NCI-H446 treated with DMSO at 0.1 percent for 48 hours (cell line): ENCODE measurements around the gene MSL2.
"Not testable (repeated sequence)": the region's sequence is repeated elsewhere in the genome, so short reads cannot be mapped to it uniquely, and the experiment has no call there.

Source experiments
- DNase-seq: peaks from one replicate; lab custom pipeline; 2025; lab: John Stamatoyannopoulos, UW

The MSL2 gene

DNA sequence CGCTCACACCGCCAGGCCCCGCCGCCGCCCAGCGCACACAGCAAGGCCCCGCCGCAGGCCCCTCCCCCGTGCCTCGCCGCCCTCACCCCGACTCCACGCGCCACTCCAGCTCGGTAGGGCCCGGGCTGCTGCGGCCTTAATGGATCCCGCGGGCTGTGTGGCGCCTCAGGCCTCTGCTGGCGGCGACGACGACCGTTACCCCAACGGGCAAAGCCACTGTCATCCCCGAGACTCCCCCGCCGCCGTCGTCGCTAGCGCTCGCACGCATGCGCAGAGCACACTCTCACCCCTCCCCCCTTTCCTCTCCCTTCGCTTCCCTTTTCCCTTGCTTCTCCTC lies at the start of gene MSL2:
Gene MSL2, minus strand, starts transcription at position 272 of the 337 bp plus-strand sequence. CDS start 1,222 bp downstream, outside the sequence.
- no peak for DNase-seq

GRCh38 chr3:136245691-136246090 lies 49.6 kb upstream of the MSL2 start:
- DNase-seq: no peak

DNA sequence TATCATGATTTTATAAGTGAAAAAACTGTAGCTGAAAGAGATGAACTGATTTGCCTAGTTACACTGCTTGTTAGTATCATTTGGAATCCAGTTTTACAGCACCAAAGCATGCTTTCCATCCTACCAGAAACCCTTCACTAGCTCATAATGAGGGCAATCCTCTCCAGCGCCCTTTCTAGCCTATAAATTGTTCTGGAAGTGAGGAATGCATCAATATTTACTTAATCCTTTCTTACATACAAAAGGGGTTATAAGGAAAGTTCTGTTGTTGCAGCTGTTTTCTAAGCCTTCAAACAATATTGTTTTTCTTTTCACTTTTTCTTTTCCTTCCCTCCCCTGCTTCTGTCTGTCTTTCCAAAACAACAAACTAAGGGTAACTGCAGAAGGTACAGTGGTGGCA lies 43.0 kb upstream of the MSL2 start:
- no peak for DNase-seq

DNA sequence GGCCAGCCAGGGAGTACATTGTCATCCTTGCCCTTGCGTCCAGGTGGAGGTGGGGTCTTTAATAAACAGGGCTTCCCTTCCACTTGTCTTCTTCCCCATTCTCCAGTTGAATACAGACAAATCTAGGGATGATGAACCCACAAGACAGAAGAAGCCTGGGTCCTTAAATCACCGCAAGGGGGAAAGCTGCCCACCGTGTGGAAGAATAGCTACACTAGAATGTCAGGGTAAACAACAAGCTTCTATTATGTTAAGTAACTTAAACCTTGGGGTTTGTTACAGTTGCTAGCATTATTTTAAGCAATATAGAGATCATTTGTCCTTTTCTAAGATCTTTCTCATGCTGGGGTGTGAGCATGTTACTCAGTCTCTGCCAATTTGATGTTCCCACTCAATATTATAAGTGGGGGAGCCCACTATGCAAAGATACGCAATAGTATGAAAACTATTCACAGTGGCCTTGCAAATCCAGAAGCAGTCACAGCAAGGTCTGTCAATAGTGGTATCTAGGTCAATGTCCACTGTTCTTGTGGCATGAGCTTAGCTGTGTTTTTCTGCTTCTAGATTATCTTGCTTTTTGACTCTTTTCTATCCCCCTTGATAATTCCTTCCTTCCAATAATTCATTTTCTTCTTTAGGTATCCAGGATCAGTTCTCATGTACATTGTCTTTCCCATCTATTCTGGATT lies 42.0 kb upstream of the MSL2 start:
- no peak for DNase-seq

- no peak for DNase-seq
Measured at GRCh38 chr3:136237103-136237502, 41.0 kb upstream of the MSL2 start.

DNA sequence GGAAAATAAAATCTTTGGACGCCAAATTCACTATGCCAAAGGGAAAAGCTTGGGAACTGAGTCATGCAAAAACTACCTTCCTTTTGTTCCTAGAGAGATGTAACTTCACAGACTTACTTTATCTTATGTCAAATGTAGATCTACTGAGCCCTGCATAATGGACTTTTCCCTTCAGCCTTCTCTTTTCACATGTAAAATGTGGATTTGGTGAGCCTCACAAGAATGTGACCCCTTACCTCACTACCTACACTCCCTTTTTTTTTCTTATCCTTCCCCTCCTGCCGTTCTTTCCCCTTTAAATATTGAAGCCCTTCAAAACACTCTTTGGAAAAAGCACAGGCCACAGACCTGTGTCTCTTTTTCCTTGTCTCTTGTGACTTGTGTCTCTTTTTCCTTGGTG lies 40.0 kb upstream of the MSL2 start:
- no peak for DNase-seq

DNA sequence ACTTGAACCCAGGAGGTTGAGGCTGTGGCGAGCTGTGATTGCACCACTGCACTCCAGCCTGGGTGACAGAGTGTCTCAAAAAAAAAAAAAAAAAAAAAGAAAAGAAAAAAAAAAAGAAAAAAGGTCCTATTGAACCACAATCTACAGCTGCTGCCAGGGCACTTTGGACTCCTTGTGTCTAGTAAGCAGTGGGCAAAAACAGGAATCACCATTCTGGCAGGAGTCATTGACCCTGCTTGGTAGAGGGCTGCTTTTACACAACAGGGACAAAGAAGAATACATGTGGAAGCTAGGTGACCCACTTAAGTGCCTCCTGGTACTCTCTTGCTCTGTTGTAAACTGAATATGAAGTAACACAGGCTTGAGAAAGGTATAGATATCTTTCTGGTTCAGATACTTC lies 39.4 kb upstream of the MSL2 start:
- DNase-seq: no peak

DNA sequence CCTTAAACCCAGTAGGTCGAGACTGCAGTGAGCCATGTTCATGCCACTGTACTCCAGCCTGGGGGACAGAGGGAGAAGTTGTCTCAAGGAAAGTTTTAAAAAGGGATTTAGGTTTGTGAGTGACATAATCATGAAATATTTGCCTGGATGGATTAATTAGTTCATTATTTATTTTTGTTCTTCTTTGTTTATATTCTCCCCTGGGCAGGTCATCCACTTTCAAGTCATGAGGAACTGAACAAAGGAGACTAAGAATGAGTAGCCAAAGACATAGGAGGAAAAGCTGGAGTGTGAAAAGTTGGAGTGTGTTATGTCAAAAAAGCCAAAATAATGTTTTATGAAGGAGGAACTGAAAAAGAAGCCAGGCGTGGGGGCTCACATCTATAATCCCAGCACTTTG lies 36.3 kb upstream of the MSL2 start:
- no peak for DNase-seq

GRCh38 chr3:136222746-136223145 lies 26.6 kb upstream of the MSL2 start:
- not testable (repeated sequence) for DNase-seq

DNA sequence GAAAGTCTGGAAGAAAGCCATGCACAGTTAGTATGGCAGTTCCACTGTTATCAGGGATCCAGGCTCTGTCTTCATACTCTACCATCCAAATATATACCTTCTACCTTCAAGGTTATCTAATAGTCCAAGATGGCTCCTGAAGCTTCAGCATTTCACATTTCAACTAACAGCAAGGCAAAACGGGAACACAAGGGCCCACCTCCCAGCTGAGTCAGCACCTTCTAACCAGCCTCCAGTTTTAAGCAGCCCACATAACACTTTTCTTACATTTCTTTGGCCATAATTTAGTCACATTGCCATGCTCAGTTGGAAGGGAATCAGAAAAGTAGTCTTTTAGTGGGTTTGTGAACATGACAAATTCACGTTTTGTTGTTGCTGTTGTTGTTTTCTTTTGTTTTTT lies 15.4 kb upstream of the MSL2 start:
- no peak for DNase-seq

- no peak for DNase-seq
Measured at GRCh38 chr3:136209921-136210320, 13.8 kb upstream of the MSL2 start.

- no peak for DNase-seq
Measured at GRCh38 chr3:136207489-136208115, 11.5 kb upstream of the MSL2 start.

DNA sequence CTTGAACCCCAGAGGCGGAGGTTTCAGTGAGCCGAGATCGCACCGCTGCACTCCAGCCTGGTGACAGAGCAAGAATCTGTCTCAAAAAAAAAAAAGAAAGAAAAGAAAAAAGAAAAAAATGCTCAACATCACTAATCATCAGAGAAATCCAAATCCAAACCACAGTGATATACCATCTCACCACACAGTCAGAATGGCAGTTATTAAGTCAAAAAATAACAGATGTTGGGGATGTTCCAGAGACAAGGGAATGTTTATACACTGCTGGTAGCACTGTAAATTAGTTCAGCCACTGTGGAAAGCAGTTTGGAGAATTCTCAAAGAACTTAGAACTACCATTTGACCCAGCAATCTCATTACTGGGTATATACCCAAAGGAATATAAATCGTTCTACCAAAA lies 3.1 kb upstream of the MSL2 start:
- not testable (repeated sequence) for DNase-seq

GRCh38 chr3:136198462-136199078 lies 2.4 kb upstream of the MSL2 start:
- not testable (repeated sequence) for DNase-seq

DNA sequence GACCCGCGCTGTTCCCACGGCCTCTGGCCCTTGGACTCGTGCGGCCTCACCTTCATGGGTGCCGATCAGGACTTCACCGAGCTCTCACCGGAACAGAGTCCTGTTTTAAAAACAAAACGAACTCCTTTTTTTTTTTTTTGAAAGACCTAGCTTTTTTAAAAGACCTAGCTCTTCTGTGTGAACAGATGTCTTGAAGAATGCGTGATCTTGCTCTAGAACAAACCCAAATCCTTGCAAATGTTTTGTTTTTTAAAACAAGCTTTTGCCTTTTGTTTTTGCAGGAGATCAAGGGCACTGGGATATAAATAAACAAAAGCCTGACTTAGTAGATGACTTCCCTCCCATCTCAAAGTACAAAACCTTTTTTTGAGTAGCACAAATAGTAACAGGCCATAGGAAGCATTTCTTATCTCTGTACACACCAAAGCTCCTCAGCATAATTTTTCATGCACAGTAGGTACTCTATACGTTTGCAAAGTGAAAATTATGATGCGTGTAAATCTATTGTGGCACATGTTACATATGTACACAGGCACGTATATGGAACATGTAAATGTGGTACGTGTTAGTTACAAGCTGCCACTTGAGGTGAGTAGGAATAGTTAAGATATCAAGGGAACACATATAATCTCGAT lies 1.1 kb upstream of the MSL2 start:
- DNase-seq: no peak

DNA sequence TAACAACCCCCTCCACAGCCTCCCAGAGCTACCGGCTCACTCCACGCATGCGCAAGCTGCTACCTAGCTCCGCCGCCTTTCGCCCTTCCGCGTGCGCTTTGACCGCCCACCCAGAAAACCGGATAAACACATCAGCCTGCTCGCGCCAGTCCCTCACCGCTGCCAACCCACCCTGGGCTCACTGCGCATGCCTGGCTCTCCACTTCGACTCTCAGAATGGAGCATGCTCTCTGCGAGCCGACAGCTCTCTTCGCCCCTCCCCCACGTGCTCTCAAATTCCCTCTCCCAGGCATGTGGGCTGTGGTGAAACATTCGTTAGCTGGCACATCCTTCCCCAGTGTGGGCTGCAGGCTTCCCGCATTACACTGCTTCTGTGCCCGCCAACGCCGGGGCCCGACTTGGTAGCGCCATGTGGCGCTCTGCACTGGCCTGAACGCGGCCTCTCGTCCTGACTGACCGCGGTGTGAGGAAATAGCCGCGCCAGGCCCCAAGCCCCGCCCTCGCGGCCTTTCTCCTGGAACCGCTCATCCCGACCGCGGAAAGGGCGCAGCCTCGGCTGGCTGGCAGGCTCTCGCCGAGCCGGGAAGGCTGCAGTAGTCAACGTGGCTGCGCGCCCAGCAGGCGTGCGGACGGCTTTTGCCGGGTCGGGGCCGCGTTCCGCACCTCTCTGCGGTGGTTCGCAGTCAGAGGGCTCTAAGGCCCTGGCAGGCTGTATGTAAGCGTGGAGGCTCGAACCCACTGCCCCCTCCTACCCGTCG lies 445 bp upstream of the MSL2 start:
- DNase-seq: peak; percentile 99

GRCh38 chr3:136195258-136196063 lies 674 bp downstream of the MSL2 start:
- peak; percentile 71 for DNase-seq

- DNase-seq: no peak
Measured at GRCh38 chr3:136194409-136195257, 1.5 kb downstream of the MSL2 start.

DNA sequence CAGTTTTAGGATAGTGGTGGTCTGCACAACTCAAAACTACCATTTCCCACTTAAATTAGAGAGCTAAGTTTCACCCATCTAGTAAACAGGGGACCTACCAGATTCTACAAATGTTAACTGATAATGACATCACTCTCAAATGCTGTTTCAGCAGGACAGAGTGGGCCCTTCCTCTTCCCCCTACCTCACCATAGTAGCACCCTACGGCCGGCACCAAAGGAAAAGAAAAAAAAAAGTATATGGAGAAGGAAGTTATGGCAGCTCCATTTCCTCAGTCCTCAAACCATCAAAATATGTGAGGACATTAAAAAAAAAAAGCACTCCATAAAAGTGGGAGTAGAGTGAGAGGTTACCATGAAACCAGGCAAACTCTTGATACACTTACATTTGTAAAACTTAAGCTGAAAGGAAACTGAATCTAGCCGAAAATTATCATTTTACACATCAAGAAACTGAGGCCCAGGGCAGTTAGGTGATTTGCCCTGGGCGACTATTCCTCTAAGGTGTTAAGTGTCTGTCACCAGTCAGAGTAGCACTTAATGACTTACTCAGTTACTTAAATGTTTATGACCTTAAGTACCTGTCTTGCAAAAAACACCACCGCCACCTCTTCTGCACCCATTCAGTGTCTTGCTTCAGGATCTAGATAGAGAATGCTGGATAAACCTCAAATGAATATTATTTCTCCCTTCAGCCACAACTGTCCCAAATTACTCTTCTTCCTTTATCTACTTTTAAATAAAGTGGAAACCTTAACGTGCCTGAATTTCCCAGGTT lies 2.7 kb downstream of the MSL2 start:
- DNase-seq: no peak

- peak; percentile 7 for DNase-seq
Measured at GRCh38 chr3:136192831-136193230, 3.3 kb downstream of the MSL2 start.
